Endothelial cell of umbilical vein (primary cell): ENCODE measurements around the gene PCSK9. TPM values are rescaled to one million over a fixed set of nuclear protein-coding genes. Genes with fewer than 3 reads are reported as not detected.

Source experiments
- BruUV-seq: library from RNA; stranded (reverse); fragments of 400-500 nt; replicated peaks from 2 replicates; lab custom pipeline; 2021; lab: Mats Ljungman, UMichigan
- CTCF ChIA-PET: fragments of 300-600, 350-600 bp; sonication (Branson Sonifier 250); formaldehyde crosslinking; loops from one replicate; lab custom pipeline; 2021; ENCODE audit warnings: antibody characterized with exemption, inconsistent platforms; lab: Charles Lee
- POLR2A ChIA-PET: fragments of 300-600, 350-600 bp; sonication (Branson Sonifier 250); formaldehyde crosslinking; loops from one replicate; lab custom pipeline; 2021; ENCODE audit warnings: antibody characterized with exemption, inconsistent platforms; lab: Charles Lee
- DNase-seq: peaks from one replicate; pipeline ENCODE4 v3.0.0-alpha.2; 2011; ENCODE audit warnings: low read depth, low spot score
- FAIRE-seq: peaks from 2 replicates; lab custom pipeline; 2011; peaks lifted over from hg19 to GRCh38; lab: Jason Lieb, UNC
- H2AFZ ChIP-seq: 2 replicates; pipeline ENCODE4 v1.6.0; 2012; ENCODE audit warnings: low read depth, low read length, control low read depth, inconsistent platforms
- H3K27ac ChIP-seq: 2 replicates; pipeline ENCODE4 v1.5.1; 2011; ENCODE audit warnings: low read depth, mild to moderate bottlenecking, control low read depth, low read length, moderate library complexity; ENCODE audit not compliant: insufficient read depth
- H3K27me3 ChIP-seq, 2 experiments: 2 replicates each; pipeline versions ENCODE4 v1.6.0 to v1.6.1; 2011; ENCODE audit warnings: low read length in 2 of 2, mixed read lengths in 1 of 2; ENCODE audit not compliant: control insufficient read depth in 2 of 2, insufficient read depth in 2 of 2
- H3K36me3 ChIP-seq, 2 experiments: 2 replicates in 1 of 2; 3 replicates in 1 of 2; pipeline ENCODE4 v1.5.1; 2011; ENCODE audit warnings: low read length in 2 of 2, mild to moderate bottlenecking in 1 of 2, moderate library complexity in 1 of 2; ENCODE audit not compliant: control insufficient read depth in 2 of 2, insufficient read depth in 2 of 2; ENCODE audit errors: extremely low read depth in 1 of 2
- H3K4me1 ChIP-seq: 3 replicates; pipeline ENCODE4 v1.5.1; 2011; ENCODE audit warnings: mild to moderate bottlenecking, low read length; ENCODE audit not compliant: control insufficient read depth, insufficient read depth; ENCODE audit errors: extremely low read depth
- H3K4me2 ChIP-seq: 2 replicates; pipeline ENCODE4 v1.6.1; 2011; ENCODE audit warnings: low read length, control low read depth, mixed read lengths; ENCODE audit not compliant: insufficient read depth
- H3K4me3 ChIP-seq, 3 experiments: fragments of 200-600 bp in 1 of 3; sonication (generic), shearing (Covaris generic) in 1 of 3; replicated peaks in 1 of 3; 2 replicates each; pipeline ENCODE4 v1.5.1; 2011 to 2016; ENCODE audit warnings: control low read depth in 3 of 3, low read length in 3 of 3, mild to moderate bottlenecking in 2 of 3, inconsistent platforms in 1 of 3, low read depth in 1 of 3, moderate library complexity in 1 of 3; ENCODE audit not compliant: insufficient read depth in 1 of 3
- H3K79me2 ChIP-seq: 2 replicates; pipeline ENCODE4 v1.6.0; 2012; ENCODE audit warnings: low read length, inconsistent platforms; ENCODE audit not compliant: control insufficient read depth, insufficient read depth
- H3K9ac ChIP-seq: replicated peaks from 2 replicates; pipeline ENCODE3; 2011; ENCODE audit warnings: low read length, control low read depth; ENCODE audit not compliant: insufficient read depth; ENCODE audit errors: extremely low read depth
- H3K9me1 ChIP-seq: replicated peaks from 3 replicates; pipeline ENCODE4 v1.6.0; 2011; ENCODE audit warnings: mild to moderate bottlenecking, low read length; ENCODE audit not compliant: control insufficient read depth, insufficient read depth; ENCODE audit errors: extremely low read depth
- H3K9me3 ChIP-seq: replicated peaks from 2 replicates; pipeline ENCODE4 v1.5.1; 2012; ENCODE audit warnings: low read length, inconsistent platforms; ENCODE audit not compliant: control insufficient read depth, insufficient read depth
- H4K20me1 ChIP-seq: replicated peaks from 2 replicates; pipeline ENCODE3; 2011; ENCODE audit warnings: mild to moderate bottlenecking, low read length; ENCODE audit not compliant: control insufficient read depth, insufficient read depth; ENCODE audit errors: extremely low read depth
- CTCF ChIP-seq, 2 donors: IDR thresholded peaks; 1 replicate in 1 of 2; 2 replicates in 1 of 2; pipeline ENCODE4 v1.5.1; 2011; ENCODE audit warnings: low read length in 2 of 2, mild to moderate bottlenecking in 2 of 2, moderate library complexity in 2 of 2, control low read depth in 1 of 2, inconsistent platforms in 1 of 2, low read depth in 1 of 2; ENCODE audit not compliant: insufficient read depth in 1 of 2; ENCODE audit errors: extremely low read depth in 1 of 2
- EZH2 ChIP-seq: IDR thresholded peaks from 2 replicates; pipeline ENCODE4 v1.6.1; 2012; ENCODE audit warnings: borderline replicate concordance, low read depth, mild to moderate bottlenecking, moderate library complexity, low read length, inconsistent platforms; ENCODE audit not compliant: severe bottlenecking
- FOS ChIP-seq: IDR thresholded peaks from 2 replicates; pipeline ENCODE4 v1.6.1; 2011; ENCODE audit warnings: mild to moderate bottlenecking, low read length, moderate library complexity, borderline replicate concordance; ENCODE audit not compliant: insufficient read depth
- GATA2 ChIP-seq: IDR thresholded peaks from 2 replicates; pipeline ENCODE4 v1.7.0; 2011; ENCODE audit warnings: low read depth, mild to moderate bottlenecking, moderate library complexity, mixed read lengths, low read length; ENCODE audit not compliant: insufficient read length, insufficient read depth
- JUN ChIP-seq: IDR thresholded peaks from 2 replicates; pipeline ENCODE4 v1.6.1; 2011; ENCODE audit warnings: borderline replicate concordance, low read depth; ENCODE audit not compliant: insufficient read length, insufficient read depth
- MAX ChIP-seq: IDR thresholded peaks from 2 replicates; pipeline ENCODE4 v1.6.1; 2011; ENCODE audit not compliant: insufficient read depth, insufficient read length
- MYC ChIP-seq: IDR thresholded peaks from one replicate; pipeline ENCODE4 v1.6.1; 2011; ENCODE audit warnings: mild to moderate bottlenecking, low read depth, low read length
- POLR2A ChIP-seq: IDR thresholded peaks from 2 replicates; pipeline ENCODE4 v1.6.1; 2012; ENCODE audit warnings: low read depth, mild to moderate bottlenecking, control low read depth, low read length
- POLR2AphosphoS5 ChIP-seq: IDR thresholded peaks from 2 replicates; pipeline ENCODE4 v1.6.1; 2012; ENCODE audit warnings: low read depth, mild to moderate bottlenecking, control low read depth, low read length, moderate library complexity; ENCODE audit not compliant: insufficient read depth
- dilution Hi-C: fragments of 300-500 bp; cut with MboI; formaldehyde crosslinking; loops from one replicate; pipeline ENCODE4 v1.15.0; 2019; ENCODE audit warnings: low sequenced_read_pairs; ENCODE audit not compliant: extremely low pct_ligation_motif_present
- intact Hi-C: fragments of 100-400 bp; cut with micrococcal nuclease; formaldehyde crosslinking; loops from one replicate; pipeline ENCODE4 v1.10.0; 2022
- polyA plus RNA-seq, 4 experiments: library from polyadenylated mRNA; depleted of rRNA in 3 of 4; stranded (reverse) in 3 of 4; unstranded in 1 of 4; fragments of >200 nt; gene quantifications; 2 replicates each; pipeline versions ENCODE4 v1.2.1 to v1.2.3, GENCODE V29; 2011 to 2012; ENCODE audit warnings: missing spikeins in 1 of 4
- total RNA-seq: library from RNA; stranded (reverse); gene quantifications from 2 replicates; pipeline ENCODE4 v1.2.3, GENCODE V29; 2021

PCSK9 gene
- total and polyA plus RNA-seq, 2 donors (not counting 3 experiments of a cell fraction or from before 2014, with no cell fraction given): 0.17 to 0.35 TPM

DNA sequence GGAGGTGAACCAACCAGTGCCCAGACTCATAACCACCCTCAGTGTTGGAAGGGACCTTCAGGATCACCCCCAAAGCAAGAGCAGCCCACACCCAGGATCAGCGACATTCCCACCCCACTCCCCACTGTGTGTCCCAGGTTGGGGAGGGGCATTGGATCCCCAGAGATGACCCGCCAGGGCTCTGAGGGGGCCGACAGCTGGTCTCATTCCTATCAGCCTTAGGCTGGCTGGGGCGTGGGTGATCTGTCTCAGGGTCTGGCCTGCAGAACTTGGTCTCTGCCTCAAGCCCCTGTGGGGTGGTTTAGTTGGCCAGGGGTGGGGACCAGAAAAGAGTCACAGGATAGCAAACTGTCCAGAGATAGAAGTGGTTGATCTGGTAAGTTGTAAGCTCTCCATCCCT is 48.4 kb upstream of the PCSK9 start:
- DNase-seq (no peak), FAIRE-seq (no peak)
- intact Hi-C loops (no loop called here), dilution Hi-C loops (no loop called here)
- Histone ChIP-seq H4K20me1 (no peaks in the 10 kb centered on the region), H3K79me2 (no peaks in the 10 kb centered on the region), H3K4me1 (no peaks in the 10 kb centered on the region), H3K4me3 (no peak overlapping the region), H3K27ac (no peak overlapping the region), H3K4me2 (no peak overlapping the region), H3K27me3 (peaks cover under 1 to 4% of the 10 kb centered on the region in 2 experiments), H2AFZ (no peak overlapping the region), H3K9me1 (no peaks in the 10 kb centered on the region), H3K36me3 (no peaks in the 10 kb centered on the region), H3K9me3 (no peaks in the 10 kb centered on the region), H3K9ac (no peak overlapping the region)
- POLR2A ChIA-PET: no interaction called here
- CTCF ChIA-PET: interaction anchor here (25.0 kb wide), 1 partner anchor 45 kb away, joined by 918 read pairs; no protein-coding TSS in a partner anchor
- TF ChIP-seq JUN: no peak
- no peak for TF ChIP-seq POLR2AphosphoS5
- no peak for TF ChIP-seq GATA2
- TF ChIP-seq CTCF (IDR thresholded peaks at IDR 0.05; ENCODE audit: extremely low read depth in 1 of 2, insufficient read depth in 1 of 2, low read depth in 1 of 2, low read length in 2 of 2): no peak
- no peak for TF ChIP-seq FOS
- TF ChIP-seq POLR2A: no peak
- no peak for TF ChIP-seq EZH2
- no peak for TF ChIP-seq MAX
- no peak for TF ChIP-seq MYC
- BruUV-seq: no TSS peak
